Hepatocyte (in vitro differentiated cells): ENCODE results near the gene THAP2. TPM values are rescaled to one million over a fixed set of nuclear protein-coding genes. Genes with fewer than 3 reads are reported as not detected.
"Not testable (repeated sequence)": the region's sequence is repeated elsewhere in the genome, so short reads cannot be mapped to it uniquely, and the experiment has no call there.

Experiments used
- DNase-seq: peaks from one replicate; pipeline ENCODE4 v3.0.0-alpha.2; 2016; ENCODE audit warnings: low spot score
- H2AFZ ChIP-seq: fragments of 200-600 bp; sonication (generic); 2 replicates; pipeline ENCODE4 v1.6.0; 2016; ENCODE audit warnings: antibody characterized with exemption, mild to moderate bottlenecking
- H3K27ac ChIP-seq: fragments of 200-600 bp; sonication (generic); 2 replicates; pipeline ENCODE4 v1.5.1; 2016; ENCODE audit warnings: mild to moderate bottlenecking
- H3K27me3 ChIP-seq: fragments of 200-600 bp; sonication (generic); 2 replicates; pipeline ENCODE4 v1.6.1; 2016
- H3K36me3 ChIP-seq: fragments of 200-600 bp; sonication (generic); replicated peaks from 2 replicates; pipeline ENCODE4 v1.5.1; 2016; ENCODE audit warnings: low read depth; ENCODE audit not compliant: insufficient read depth
- H3K4me1 ChIP-seq: fragments of 200-600 bp; sonication (generic); 2 replicates; pipeline ENCODE4 v1.5.1; 2016; ENCODE audit warnings: mild to moderate bottlenecking, moderate library complexity; ENCODE audit not compliant: insufficient read depth
- H3K4me2 ChIP-seq: fragments of 200-600 bp; sonication (generic); 2 replicates; pipeline ENCODE4 v1.6.0; 2016
- H3K4me3 ChIP-seq: fragments of 200-600 bp; sonication (generic); 2 replicates; pipeline ENCODE4 v1.5.1; 2016; ENCODE audit warnings: mild to moderate bottlenecking
- H3K79me2 ChIP-seq: fragments of 200-600 bp; sonication (generic); 2 replicates; pipeline ENCODE4 v1.6.0; 2017; ENCODE audit warnings: mild to moderate bottlenecking
- H3K9me2 ChIP-seq: fragments of 200-600 bp; sonication (generic); replicated peaks from 2 replicates; pipeline ENCODE4 v1.6.0; 2017; ENCODE audit warnings: mild to moderate bottlenecking; ENCODE audit not compliant: insufficient read depth
- H3K9me3 ChIP-seq: fragments of 200-600 bp; sonication (generic); 2 replicates; pipeline ENCODE4 v1.5.1; 2016; ENCODE audit warnings: low read depth, mild to moderate bottlenecking
- H4K20me1 ChIP-seq: fragments of 200-600 bp; sonication (generic); 2 replicates; pipeline ENCODE4 v1.6.0; 2016; ENCODE audit warnings: mild to moderate bottlenecking; ENCODE audit not compliant: insufficient read depth, poor library complexity, severe bottlenecking
- EZH2 ChIP-seq: fragments of 200-600 bp; sonication (generic); IDR thresholded peaks from 2 replicates; pipeline ENCODE4 v1.6.1; 2016; ENCODE audit warnings: antibody characterized with exemption, mild to moderate bottlenecking, borderline replicate concordance
- EZH2phosphoT487 ChIP-seq: fragments of 200-600 bp; sonication (generic); IDR thresholded peaks from one replicate; pipeline ENCODE4 v1.6.1; 2018; ENCODE audit warnings: antibody characterized with exemption, mild to moderate bottlenecking, low read depth, moderate library complexity; ENCODE audit not compliant: unreplicated experiment, severe bottlenecking
- WGBS: methylation state at CpG from one replicate; pipeline ENCODE4 v1.1.6; 2016; ENCODE audit warnings: low lambda C conversion rate; ENCODE audit errors: missing lambda C conversion rate; 5-methylcytosine and 5-hydroxymethylcytosine counted together
- polyA plus RNA-seq: library from polyadenylated mRNA; unstranded; fragments of >200 nt; fragmentation: Nextera tagmentation; extraction: Ambion mirVana; gene quantifications from 2 replicates; pipeline ENCODE4 v1.2.1, GENCODE V29; 2016
- total RNA-seq: library from RNA; depleted of rRNA; stranded (reverse); fragments of >200 nt; gene quantifications from 2 replicates; pipeline ENCODE4 v1.2.3, GENCODE V29; 2014
- TF ChIP-seq, protein P1 (sequence below): fragments of 200-600 bp; sonication (generic); IDR thresholded peaks from 2 replicates; pipeline ENCODE4 v1.5.1; 2016; ENCODE audit warnings: antibody characterized with exemption, mild to moderate bottlenecking; ENCODE audit not compliant: poor library complexity

The THAP2 gene
- total and polyA plus RNA-seq, 2 experiments from 2014 or later: 6.1 TPM

DNA sequence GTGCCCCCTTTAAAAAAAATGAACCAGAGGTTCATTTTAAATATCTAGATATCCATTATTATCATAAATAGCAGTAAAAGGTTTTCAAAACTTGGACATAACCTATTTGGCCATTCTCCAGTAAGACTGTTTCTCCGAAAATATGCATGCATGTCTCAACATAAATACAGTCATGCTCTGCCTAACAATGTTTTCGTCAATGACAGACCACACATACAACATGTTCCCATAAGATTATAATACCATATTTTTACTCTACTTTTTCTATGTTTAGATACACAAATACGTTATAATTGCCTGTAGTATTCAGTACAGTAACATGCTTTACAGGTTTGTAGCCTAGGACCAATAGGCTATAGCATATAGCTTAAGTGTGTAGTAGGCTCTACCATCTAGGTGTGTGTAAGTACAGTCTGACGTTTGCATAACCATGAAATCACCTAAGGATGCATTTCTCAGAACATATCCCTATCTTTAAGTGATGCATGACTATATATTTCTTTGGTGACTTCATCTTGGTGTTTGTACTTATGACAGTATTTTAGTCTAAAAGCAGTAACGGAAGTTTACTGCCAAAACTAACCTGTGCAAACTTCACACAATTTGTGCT, 25.0 kb downstream of the THAP2 start:
- Histone ChIP-seq H2AFZ (no peak overlapping the region), H3K79me2 (peaks cover 22% of the 10 kb centered on the region), H3K9me3 (no peaks in the 10 kb centered on the region), H3K4me1 (peaks cover 14% of the 10 kb centered on the region), H3K9me2 (no peaks in the 10 kb centered on the region), H3K4me3 (no peak overlapping the region), H3K27ac (no peak overlapping the region), H3K27me3 (no peaks in the 10 kb centered on the region), H3K36me3 (no peaks in the 10 kb centered on the region), H3K4me2 (peak overlapping the region; percentile 85), H4K20me1 (no peaks in the 10 kb centered on the region)
- WGBS: 82% methylated on average over 5 of the region's 5 CpGs
- no peak for DNase-seq
- TF ChIP-seq, protein P1, sequence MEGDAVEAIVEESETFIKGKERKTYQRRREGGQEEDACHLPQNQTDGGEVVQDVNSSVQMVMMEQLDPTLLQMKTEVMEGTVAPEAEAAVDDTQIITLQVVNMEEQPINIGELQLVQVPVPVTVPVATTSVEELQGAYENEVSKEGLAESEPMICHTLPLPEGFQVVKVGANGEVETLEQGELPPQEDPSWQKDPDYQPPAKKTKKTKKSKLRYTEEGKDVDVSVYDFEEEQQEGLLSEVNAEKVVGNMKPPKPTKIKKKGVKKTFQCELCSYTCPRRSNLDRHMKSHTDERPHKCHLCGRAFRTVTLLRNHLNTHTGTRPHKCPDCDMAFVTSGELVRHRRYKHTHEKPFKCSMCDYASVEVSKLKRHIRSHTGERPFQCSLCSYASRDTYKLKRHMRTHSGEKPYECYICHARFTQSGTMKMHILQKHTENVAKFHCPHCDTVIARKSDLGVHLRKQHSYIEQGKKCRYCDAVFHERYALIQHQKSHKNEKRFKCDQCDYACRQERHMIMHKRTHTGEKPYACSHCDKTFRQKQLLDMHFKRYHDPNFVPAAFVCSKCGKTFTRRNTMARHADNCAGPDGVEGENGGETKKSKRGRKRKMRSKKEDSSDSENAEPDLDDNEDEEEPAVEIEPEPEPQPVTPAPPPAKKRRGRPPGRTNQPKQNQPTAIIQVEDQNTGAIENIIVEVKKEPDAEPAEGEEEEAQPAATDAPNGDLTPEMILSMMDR: no peak
- TF ChIP-seq EZH2 (no peak), EZH2phosphoT487 (no peak)

DNA sequence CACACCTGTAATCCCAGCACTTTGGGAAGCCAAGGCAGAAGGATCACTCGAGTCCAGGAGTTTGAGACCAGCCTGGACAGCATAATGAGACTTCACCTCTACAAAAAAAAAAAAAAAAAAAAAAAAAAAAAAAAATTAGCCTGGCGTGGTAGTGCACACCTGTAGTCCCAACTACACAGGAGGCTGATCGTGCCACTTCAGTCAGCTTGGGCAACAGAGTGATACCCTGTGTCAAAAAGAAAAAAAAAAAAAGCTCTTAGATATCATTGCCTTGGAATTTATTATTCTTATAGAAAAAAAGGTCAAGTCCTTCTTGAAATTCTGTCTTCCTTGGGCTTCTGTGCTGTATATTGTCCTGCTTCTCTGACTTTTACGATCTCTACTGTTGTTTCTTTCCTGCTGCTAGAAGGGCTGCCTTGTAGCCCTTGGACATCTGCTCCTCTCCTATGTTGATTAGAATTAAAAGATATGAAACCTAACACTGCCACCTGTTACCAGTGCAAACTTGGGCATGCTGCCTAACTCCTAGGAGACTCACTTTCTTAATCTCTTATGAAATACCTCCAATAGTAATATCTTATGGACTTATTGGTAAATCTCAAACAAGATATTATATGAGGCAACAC, 27.5 kb downstream of the THAP2 start:
- Histone ChIP-seq H3K9me2 (no peaks in the 10 kb centered on the region), H3K36me3 (no peaks in the 10 kb centered on the region), H3K9me3 (no peaks in the 10 kb centered on the region), H3K79me2 (peaks cover 22% of the 10 kb centered on the region), H4K20me1 (no peaks in the 10 kb centered on the region), H3K4me1 (peaks cover 14% of the 10 kb centered on the region), H2AFZ (no peak overlapping the region), H3K4me2 (no peak overlapping the region), H3K27me3 (no peaks in the 10 kb centered on the region), H3K27ac (no peak overlapping the region), H3K4me3 (no peak overlapping the region)
- no peak for TF ChIP-seq EZH2
- no peak for TF ChIP-seq EZH2phosphoT487
- TF ChIP-seq, protein P1: no peak
- WGBS: 91% methylated on average over 4 of the region's 4 CpGs
- DNase-seq: no peak

DNA sequence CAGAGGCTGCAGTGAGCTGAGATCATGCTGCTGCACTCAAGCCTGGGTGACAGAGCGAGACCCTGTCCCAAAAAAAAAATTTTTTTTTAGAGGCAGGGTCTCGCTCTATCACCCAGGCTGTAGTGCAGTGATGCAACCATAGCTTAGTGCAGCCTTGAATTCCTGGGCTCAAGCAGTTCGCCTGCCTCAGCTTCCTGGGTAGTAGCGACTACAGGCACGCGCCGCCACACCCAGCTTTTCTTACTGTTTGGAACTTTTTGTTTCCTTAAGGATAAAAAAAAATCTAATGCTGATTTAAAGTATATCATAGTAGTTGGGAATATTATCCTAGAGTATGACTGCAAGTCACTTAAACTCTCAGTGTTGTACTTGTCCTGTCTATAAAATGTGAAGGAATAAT, 29.0 kb downstream of the THAP2 start:
- no peaks in the 10 kb centered on the region for H3K9me2 ChIP-seq
- TF ChIP-seq EZH2 (no peak), EZH2phosphoT487 (no peak)
- TF ChIP-seq, protein P1: no peak
- no peak for DNase-seq
- H3K9me3 ChIP-seq: no peaks in the 10 kb centered on the region
- H3K4me3 ChIP-seq: no peak overlapping the region
- WGBS: 97% methylated on average over 7 of the region's 7 CpGs
- H3K4me2 ChIP-seq: no peak overlapping the region
- H3K27me3 ChIP-seq: no peaks in the 10 kb centered on the region
- H4K20me1 ChIP-seq: no peaks in the 10 kb centered on the region
- H3K4me1 ChIP-seq: peaks cover 3% of the 10 kb centered on the region
- H2AFZ ChIP-seq: no peak overlapping the region
- H3K27ac ChIP-seq: no peak overlapping the region
- H3K79me2 ChIP-seq: peaks cover 8% of the 10 kb centered on the region
- no peaks in the 10 kb centered on the region for H3K36me3 ChIP-seq

DNA sequence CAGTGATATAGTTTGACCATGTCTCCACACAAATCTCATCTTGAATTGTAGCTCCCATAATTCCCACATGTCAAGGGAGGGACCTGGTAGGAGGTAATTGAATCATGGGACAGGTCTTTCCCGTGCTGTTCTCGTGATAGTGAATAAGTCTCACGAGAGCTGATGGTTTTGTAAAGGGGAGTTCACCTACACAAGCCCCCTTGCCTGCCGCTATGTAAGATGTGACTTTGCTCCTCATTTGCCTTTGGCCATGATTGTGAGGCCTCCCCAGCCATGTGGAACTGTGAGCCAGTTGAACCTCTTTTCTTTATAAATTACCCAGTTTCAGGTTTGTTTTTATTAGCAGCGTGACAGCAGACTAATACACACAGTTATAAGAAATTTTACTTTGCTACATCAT, 29.6 kb downstream of the THAP2 start:
- not testable (repeated sequence) for H4K20me1 ChIP-seq, H3K27ac ChIP-seq, H3K36me3 ChIP-seq, H3K9me2 ChIP-seq, H3K4me3 ChIP-seq, DNase-seq, H3K9me3 ChIP-seq, H3K4me1 ChIP-seq, H3K4me2 ChIP-seq, H3K27me3 ChIP-seq, H2AFZ ChIP-seq, H3K79me2 ChIP-seq
- WGBS: 93% methylated on average over 5 of the region's 5 CpGs
